Inferior parietal cortex (tissue), 1 donor: ENCODE results near the gene ZDHHC3.
"Not testable (repeated sequence)": the region's sequence is repeated elsewhere in the genome, so short reads cannot be mapped to it uniquely, and the experiment has no call there.

Experiments
- DNase-seq: peaks from one replicate; pipeline ENCODE4 v3.0.0-alpha.2; 2016; ENCODE audit errors: extremely low spot score

The ZDHHC3 gene

GRCh38 chr3:44995142-44995770 lies 19.3 kb upstream of the ZDHHC3 start:
- DNase-seq: no peak

GRCh38 chr3:44993471-44994205 lies 17.7 kb upstream of the ZDHHC3 start:
- no peak for DNase-seq

GRCh38 chr3:44992555-44993470 lies 16.8 kb upstream of the ZDHHC3 start:
- peak; percentile 7 for DNase-seq

GRCh38 chr3:44991326-44991725 lies 15.4 kb upstream of the ZDHHC3 start:
- DNase-seq: no peak

GRCh38 chr3:44989636-44990373 lies 13.8 kb upstream of the ZDHHC3 start:
- no peak for DNase-seq

GRCh38 chr3:44989141-44989540 lies 13.2 kb upstream of the ZDHHC3 start:
- DNase-seq: no peak

- DNase-seq: no peak
Measured at GRCh38 chr3:44988073-44988472, 12.1 kb upstream of the ZDHHC3 start.

GRCh38 chr3:44987332-44987731 lies 11.4 kb upstream of the ZDHHC3 start:
- no peak for DNase-seq

GRCh38 chr3:44986330-44986729 lies 10.4 kb upstream of the ZDHHC3 start:
- DNase-seq: not testable (repeated sequence)

- no peak for DNase-seq
Measured at GRCh38 chr3:44984335-44984734, 8.4 kb upstream of the ZDHHC3 start.

- DNase-seq: no peak
Measured at GRCh38 chr3:44983484-44983941, 7.5 kb upstream of the ZDHHC3 start.

GRCh38 chr3:44982817-44983216 lies 6.8 kb upstream of the ZDHHC3 start:
- DNase-seq: no peak

- DNase-seq: no peak
Measured at GRCh38 chr3:44981751-44982150, 5.8 kb upstream of the ZDHHC3 start.

- DNase-seq: no peak
Measured at GRCh38 chr3:44981220-44981619, 5.2 kb upstream of the ZDHHC3 start.

GRCh38 chr3:44974416-44974815 lies 1.6 kb downstream of the ZDHHC3 start:
- no peak for DNase-seq

GRCh38 chr3:44970926-44971490 lies 5.0 kb downstream of the ZDHHC3 start:
- no peak for DNase-seq

- no peak for DNase-seq
Measured at GRCh38 chr3:44969828-44970179, 6.2 kb downstream of the ZDHHC3 start.

GRCh38 chr3:44969154-44969827 lies 6.7 kb downstream of the ZDHHC3 start:
- DNase-seq: no peak

GRCh38 chr3:44968447-44968858 lies 7.5 kb downstream of the ZDHHC3 start:
- DNase-seq: no peak

- DNase-seq: no peak
Measured at GRCh38 chr3:44966795-44967278, 9.1 kb downstream of the ZDHHC3 start.

- no peak for DNase-seq
Measured at GRCh38 chr3:44965165-44965564, 10.8 kb downstream of the ZDHHC3 start.
